DOHH2 (cell line): Measurements from ENCODE around the gene KREMEN1.

Experiments
- H3F3A ChIP-seq: fragments of 200-600 bp; sonication (generic), shearing (Covaris generic); 2 replicates; pipeline ENCODE4 v1.6.0; 2016; ENCODE audit warnings: antibody characterized with exemption, mild to moderate bottlenecking; ENCODE audit not compliant: control insufficient read depth, insufficient read depth
- H3K27ac ChIP-seq: fragments of 200-600 bp; sonication (generic); 2 replicates; pipeline ENCODE4 v1.5.1; 2014; ENCODE audit warnings: low read depth, mild to moderate bottlenecking, low read length, moderate library complexity
- H3K27me3 ChIP-seq: fragments of 200-600 bp; sonication (generic); 2 replicates; pipeline ENCODE4 v1.6.1; 2014; ENCODE audit warnings: mild to moderate bottlenecking, low read length, mixed read lengths; ENCODE audit not compliant: control insufficient read depth
- H3K36me3 ChIP-seq: fragments of 200-600 bp; sonication (generic); 2 replicates; pipeline ENCODE4 v1.6.1; 2014; ENCODE audit warnings: mild to moderate bottlenecking, low read length, moderate library complexity, mixed read lengths; ENCODE audit not compliant: control insufficient read depth
- H3K4me1 ChIP-seq: fragments of 200-600 bp; sonication (generic); 2 replicates; pipeline ENCODE4 v1.6.1; 2014; ENCODE audit warnings: mild to moderate bottlenecking, low read length, mixed read lengths; ENCODE audit not compliant: control insufficient read depth
- H3K4me2 ChIP-seq: fragments of 200-600 bp; sonication (generic); 2 replicates; pipeline ENCODE4 v1.6.0; 2014; ENCODE audit warnings: mild to moderate bottlenecking, low read length, moderate library complexity
- H3K4me3 ChIP-seq: fragments of 200-600 bp; sonication (generic); 2 replicates; pipeline ENCODE4 v1.5.1; 2014; ENCODE audit warnings: mild to moderate bottlenecking, low read length, mixed read lengths
- H3K79me2 ChIP-seq: fragments of 200-600 bp; sonication (generic); 2 replicates; pipeline ENCODE4 v1.6.1; 2014; ENCODE audit warnings: mild to moderate bottlenecking, low read length, mixed read lengths; ENCODE audit not compliant: control insufficient read depth
- H3K9me2 ChIP-seq: fragments of 200-600 bp; sonication (generic); replicated peaks from 2 replicates; pipeline ENCODE4 v1.6.1; 2014; ENCODE audit warnings: mild to moderate bottlenecking, low read length, mixed read lengths; ENCODE audit not compliant: control insufficient read depth
- H3K9me3 ChIP-seq: fragments of 200-600 bp; sonication (generic); 2 replicates; pipeline ENCODE4 v1.6.1; 2014; ENCODE audit warnings: antibody characterized with exemption, low read length, mixed read lengths; ENCODE audit not compliant: control insufficient read depth, insufficient read depth
- H4K20me1 ChIP-seq: fragments of 200-600 bp; sonication (generic); 2 replicates; pipeline ENCODE4 v1.6.0; 2014; ENCODE audit warnings: low read depth, mild to moderate bottlenecking, antibody characterized with exemption, low read length, moderate library complexity; ENCODE audit not compliant: control insufficient read depth, insufficient read depth
- CTCF ChIP-seq: fragments of 200-600 bp; sonication (generic); IDR thresholded peaks from one replicate; pipeline ENCODE4 v1.5.1; 2014; ENCODE audit warnings: antibody characterized with exemption, mild to moderate bottlenecking, low read depth, low read length; ENCODE audit not compliant: poor library complexity, severe bottlenecking
- EZH2phosphoT487 ChIP-seq: fragments of 200-600 bp; sonication (generic); IDR thresholded peaks from 2 replicates; pipeline ENCODE4 v1.6.1; 2017; ENCODE audit warnings: borderline replicate concordance, mild to moderate bottlenecking, antibody characterized with exemption, low read length, moderate library complexity, mixed read lengths

Gene KREMEN1

GRCh38 chr22:29138556-29139305 is 65.9 kb downstream of the KREMEN1 start:
- Histone ChIP-seq H3K4me1 (no peaks in the 10 kb centered on the region), H3K27me3 (no peaks in the 10 kb centered on the region), H3K9me2 (no peaks in the 10 kb centered on the region), H3K79me2 (no peaks in the 10 kb centered on the region), H4K20me1 (no peaks in the 10 kb centered on the region), H3K4me3 (no peak overlapping the region), H3K9me3 (no peaks in the 10 kb centered on the region), H3F3A (no peaks in the 10 kb centered on the region), H3K27ac (no peak overlapping the region), H3K36me3 (no peaks in the 10 kb centered on the region), H3K4me2 (no peak overlapping the region)
- no peak for TF ChIP-seq CTCF
- no peak for TF ChIP-seq EZH2phosphoT487

GRCh38 chr22:29139965-29140782 is 67.3 kb downstream of the KREMEN1 start:
- Histone ChIP-seq H3K9me3 (no peaks in the 10 kb centered on the region), H4K20me1 (no peaks in the 10 kb centered on the region), H3K27me3 (no peaks in the 10 kb centered on the region), H3K4me2 (no peak overlapping the region), H3K4me1 (no peaks in the 10 kb centered on the region), H3K36me3 (no peaks in the 10 kb centered on the region), H3K9me2 (no peaks in the 10 kb centered on the region), H3F3A (no peaks in the 10 kb centered on the region), H3K4me3 (no peak overlapping the region), H3K79me2 (no peaks in the 10 kb centered on the region), H3K27ac (no peak overlapping the region)
- TF ChIP-seq CTCF (no peak), EZH2phosphoT487 (no peak)

- H3K4me2 ChIP-seq = no peak overlapping the region
These were observed 68.3 kb downstream of the KREMEN1 start for GRCh38 chr22:29141078-29141688.

More at GRCh38 chr22:29141078-29141688, 68.3 kb downstream of the KREMEN1 start:
- Histone ChIP-seq H3K36me3 (no peaks in the 10 kb centered on the region), H4K20me1 (no peaks in the 10 kb centered on the region), H3K4me1 (no peaks in the 10 kb centered on the region), H3F3A (no peaks in the 10 kb centered on the region), H3K79me2 (no peaks in the 10 kb centered on the region), H3K27me3 (peaks cover 1% of the 10 kb centered on the region; the same call in 1 of the 2 replicates), H3K27ac (no peak overlapping the region), H3K4me3 (no peak overlapping the region), H3K9me3 (no peaks in the 10 kb centered on the region), H3K9me2 (no peaks in the 10 kb centered on the region)
- TF ChIP-seq CTCF = no peak
- no peak for TF ChIP-seq EZH2phosphoT487
